Measurements from ENCODE around the gene LPP.
"Not testable (repeated sequence)": the region's sequence is repeated elsewhere in the genome, so short reads cannot be mapped to it uniquely, and the experiment has no call there.

The LPP gene

DNA sequence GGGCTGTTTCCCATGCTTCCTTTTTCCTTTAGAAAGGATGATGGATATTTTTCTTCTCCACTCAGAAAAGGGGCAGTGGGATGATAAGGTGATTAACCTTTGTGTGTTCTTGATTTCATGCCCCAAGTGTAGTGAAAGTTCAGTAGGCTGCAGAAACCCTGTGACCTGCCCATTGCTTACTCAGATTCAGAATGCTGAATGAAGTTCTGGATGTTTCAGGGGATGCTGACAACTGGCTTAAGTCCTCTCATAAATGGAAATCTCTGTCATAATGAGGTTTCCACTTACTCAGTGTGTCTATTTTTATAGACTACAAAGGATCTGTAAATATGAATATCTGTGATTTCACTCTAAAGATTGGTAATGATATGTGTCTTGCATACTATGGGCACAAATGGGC, 546.5 kb downstream of the LPP start:
- no peak for DNase-seq

DNA sequence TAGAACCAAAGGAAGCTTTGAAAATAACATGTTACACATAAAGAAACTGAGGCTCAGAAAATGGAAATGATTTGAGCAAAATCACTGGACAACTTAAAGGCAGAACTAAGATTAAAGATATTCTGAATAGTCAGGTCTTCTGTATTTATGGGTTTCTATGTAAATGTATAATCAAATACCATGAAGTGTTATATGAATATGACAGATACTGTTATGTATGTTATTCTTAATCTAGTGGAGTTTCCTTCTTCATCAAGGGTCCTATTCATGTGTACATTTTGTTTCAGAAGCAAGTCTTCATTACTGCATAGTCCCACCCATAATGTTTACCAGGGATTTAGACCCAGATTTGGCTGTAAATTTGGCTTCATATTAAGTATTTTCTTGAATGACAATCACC, 547.0 kb downstream of the LPP start:
- DNase-seq = no peak

DNA sequence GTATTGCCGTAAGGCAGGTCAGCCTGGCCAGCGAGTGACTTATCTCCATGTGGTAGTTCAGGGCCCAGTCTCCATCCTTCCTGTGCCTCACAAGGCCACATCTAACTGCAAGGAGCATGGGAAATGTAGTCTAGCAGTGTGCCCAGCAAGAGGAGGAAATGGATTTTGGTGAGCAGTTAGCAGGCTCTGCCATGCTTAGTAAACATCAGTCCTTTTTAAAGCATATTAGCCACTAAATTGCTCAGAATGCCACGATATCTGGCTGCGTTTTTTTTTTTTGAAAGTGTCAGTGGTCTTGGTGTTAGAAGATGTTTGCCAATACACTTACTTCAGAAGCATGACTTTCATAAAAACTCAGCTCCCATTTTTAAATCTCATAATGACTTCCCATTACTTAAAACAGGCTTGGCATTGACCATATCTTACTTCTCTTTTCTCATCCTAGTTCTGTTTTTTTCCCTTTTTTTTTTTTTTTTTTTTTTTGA, 547.6 kb downstream of the LPP start:
- DNase-seq = no peak

- DNase-seq = not testable (repeated sequence)
Observed at GRCh38 chr3:188702028-188702427, 548.1 kb downstream of the LPP start.

DNA sequence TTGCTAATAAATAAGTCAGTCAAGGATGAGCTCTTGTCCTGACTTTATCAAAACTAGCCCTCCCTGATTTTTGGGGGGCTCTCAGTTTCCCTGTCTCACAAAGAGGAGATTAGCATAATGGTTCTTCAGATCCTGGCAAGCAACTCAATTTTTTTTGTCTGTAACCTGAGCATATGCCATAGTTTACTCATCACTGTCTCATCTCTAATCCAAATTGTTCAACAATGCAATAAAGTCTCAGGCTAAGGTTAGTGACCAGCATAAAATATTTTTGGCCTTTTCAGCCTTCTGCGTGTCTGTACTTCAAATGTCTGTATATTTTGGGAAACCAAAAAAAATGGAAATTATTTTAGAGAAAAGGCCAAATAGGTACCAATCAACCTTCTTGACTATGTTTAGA, 552.2 kb downstream of the LPP start:
- no peak for DNase-seq

DNA sequence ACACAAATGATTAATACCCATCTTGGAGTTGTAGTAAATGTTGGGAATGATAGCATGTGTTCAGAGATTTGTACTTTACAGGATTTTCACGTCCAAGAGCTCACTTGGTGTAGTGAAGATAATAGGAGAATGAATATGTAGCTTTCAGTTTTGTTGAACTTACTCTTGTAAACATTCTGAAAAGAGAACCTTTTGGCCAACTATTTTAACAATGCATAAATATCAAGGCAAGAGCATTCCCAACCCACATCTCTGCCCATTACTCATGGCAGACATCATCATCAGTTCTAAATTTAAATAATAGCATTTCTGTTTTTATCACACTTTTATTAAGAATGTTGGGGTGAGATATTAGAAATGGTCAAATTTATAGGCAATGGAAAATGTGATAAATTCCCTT, 552.6 kb downstream of the LPP start:
- DNase-seq = no peak

DNA sequence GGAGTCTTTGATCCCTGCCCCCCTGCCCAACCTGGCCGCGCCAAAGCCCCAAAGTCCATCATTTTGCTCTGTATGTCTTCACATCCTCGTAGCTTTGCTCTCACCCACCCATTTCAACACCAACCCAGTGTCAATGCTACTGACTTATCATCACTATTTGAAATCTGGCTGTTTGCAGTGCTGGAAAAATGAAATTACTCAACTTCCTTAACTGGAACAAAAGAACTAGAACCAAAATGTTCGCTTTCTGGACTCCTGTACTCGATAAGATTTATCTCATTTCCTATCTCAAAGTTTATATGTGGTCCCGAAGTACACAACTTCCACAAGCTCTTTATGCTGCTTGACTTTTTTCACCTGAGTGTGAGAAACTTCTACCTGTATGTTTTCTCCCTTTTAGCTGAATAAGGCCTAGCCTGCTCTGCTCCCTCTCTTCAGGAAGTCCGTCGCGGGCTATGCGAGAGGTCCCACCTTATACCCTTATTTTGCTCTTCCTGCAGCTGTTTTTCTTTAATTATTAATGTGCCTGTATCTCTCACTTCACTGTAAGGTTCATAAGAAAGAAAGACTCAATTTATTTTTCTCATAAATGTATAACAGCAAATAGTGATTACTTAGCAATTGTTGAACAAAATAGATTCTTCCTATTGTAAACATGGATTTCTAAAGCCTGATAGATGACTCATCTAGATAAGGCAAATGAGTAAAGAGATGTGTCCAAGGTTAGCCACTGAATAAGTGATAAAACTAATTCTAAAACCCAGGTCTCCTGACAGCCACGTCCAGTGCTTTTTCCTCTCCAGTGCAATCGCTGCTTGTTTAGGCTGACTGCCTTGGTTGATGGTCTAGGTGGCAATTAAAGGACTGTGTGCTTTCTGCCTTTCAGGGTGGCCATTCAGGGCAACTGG, 553.7 kb downstream of the LPP start:
- DNase-seq = no peak

DNA sequence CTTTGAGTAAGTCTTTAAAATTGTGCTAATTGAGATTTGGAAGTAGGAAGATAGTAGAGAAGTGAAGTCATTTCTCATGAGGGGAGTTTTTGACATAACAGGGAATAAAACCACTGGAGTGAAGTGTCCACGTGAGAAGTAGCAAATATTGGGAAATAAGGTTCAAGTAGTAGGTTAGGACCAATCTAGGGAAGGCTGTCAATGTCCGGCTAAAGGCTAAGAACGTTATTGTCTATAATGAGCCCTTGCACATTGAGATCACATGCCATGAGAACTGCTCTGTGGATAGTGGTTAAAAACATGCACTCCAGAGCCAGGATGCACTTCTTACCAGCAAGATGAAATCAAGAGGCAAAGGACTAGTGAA, 557.9 kb downstream of the LPP start:
- no peak for DNase-seq

DNA sequence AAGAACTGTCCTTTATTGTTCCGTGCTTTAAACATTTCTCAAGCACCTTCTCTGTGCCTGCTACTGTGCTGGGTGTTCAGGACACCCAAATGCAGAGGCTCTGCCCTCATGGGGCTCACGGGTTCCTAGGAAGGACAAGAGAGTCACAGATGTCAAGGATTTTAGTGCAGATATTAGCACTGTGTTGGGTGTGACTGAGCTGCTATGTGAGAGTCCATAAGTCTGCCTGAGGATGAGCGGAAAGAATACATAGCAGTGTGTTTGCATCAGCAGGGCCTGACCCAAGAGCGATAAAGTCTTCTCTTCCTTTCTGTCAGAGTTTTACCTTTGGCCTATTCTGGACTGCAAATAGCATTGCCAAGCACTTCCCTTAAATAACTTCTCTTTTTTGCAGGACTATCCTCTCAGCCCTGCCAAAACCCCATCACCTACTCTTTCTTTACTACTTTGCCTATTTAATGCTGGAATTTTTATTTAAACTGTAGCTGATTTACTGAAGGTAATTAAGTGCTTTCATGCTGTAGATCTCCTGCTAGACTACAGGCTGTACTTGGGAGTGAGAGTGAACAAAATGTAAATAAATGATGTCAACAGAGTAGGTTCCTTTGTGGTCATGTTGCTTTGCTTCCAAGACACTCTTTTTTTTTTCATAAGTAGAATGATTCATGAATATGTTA, 558.4 kb downstream of the LPP start:
- DNase-seq = no peak

DNA sequence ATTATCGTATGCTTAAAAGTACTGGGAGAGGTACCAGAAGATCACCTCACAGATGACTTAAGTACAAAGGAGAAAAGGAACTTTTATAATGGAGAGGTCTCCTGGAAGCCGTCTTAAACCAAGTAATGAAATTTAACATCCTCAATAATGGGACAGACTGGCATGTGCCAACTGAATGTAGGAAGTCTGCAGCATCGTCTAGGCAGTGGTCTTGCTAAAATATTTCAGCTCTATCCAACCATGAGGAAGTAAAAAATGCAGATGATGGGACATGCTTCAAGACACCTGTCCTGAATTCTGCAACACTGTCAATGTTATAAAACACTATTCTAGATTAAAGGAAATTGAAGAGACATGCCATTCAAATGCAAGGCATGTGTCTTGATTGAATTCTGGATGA, 559.0 kb downstream of the LPP start:
- DNase-seq = no peak

DNA sequence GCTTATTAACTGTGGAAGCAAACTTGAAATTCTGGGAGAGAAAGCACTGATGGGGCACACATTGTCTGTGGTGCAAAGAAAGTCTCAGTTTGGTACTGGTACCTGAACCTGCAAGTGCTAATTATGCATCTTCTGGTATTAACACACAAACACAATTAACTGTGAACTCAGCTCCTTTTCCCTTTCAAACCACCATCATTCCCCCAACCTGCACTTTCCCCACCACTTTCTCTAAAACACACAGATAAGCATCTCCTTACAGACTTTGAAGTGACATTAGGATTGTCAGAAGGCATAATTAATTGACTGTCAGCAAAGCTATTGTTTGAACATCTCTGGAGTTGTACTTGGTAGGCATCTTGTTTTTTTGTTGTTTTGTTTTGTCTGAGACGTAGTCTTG, 565.6 kb downstream of the LPP start:
- no peak for DNase-seq

DNA sequence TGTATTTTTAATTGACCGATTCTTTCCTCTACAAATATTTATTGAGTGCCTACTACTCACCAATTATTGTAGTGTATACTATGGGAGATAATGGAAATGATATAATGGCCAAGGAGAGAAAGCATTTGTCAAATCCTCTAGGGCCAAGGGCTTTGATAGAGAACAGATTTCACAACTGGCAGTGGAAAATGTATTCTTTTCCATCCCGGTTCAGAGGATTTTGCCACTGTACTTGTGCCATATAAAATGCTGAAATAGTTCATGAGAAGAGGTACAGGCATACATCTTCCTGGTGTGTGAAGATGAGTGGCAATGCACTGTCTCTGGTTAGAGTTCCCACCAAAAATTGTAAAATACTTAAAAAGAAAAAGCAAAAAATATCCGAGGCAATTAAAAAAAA, 566.3 kb downstream of the LPP start:
- no peak for DNase-seq

- DNase-seq = no peak
Observed at GRCh38 chr3:188720636-188721035, 566.7 kb downstream of the LPP start.

- no peak for DNase-seq
Observed at GRCh38 chr3:188721312-188721711, 567.4 kb downstream of the LPP start.

DNA sequence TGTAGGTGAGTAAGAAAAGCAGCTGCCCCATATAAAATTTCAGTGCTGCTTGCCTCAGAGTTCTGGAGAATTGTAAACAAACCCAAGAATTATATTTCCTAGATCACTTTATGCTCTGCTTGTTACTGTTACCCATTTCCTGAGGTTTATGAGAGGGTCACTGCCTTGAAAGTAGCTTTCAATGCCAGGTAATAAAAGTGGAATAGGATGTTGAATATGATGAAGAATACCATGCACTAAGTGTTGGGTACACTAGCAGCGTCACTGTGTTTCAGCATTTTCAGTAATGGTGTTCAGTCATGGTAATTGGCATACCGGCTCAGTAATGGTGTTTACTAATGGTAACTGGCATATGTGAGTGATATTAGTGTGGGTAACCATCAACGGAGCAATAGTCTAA, 568.0 kb downstream of the LPP start:
- DNase-seq = no peak

GRCh38 chr3:188722963-188723362, 569.0 kb downstream of the LPP start:
- no peak for DNase-seq

DNA sequence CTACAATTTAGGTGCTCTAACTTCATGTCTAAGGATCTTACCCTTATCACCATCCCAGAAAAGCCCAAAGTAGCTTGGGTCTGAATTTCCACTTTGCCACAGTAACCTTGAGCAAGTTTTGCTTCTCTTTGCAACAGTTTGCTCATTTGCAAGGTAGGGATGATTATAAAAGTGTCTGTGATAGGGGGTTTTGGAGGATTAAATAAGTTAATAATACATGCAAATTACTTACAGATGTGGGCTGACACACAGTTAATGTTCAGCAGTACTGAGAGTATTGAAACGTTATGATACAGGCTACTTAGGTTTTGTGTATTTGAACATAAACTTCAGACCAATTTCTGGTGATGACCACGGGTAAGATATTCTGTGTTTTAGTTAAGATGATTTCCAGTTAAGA, 573.1 kb downstream of the LPP start:
- DNase-seq = no peak

GRCh38 chr3:188728371-188728896, 574.5 kb downstream of the LPP start:
- DNase-seq = no peak

- DNase-seq = no peak
Observed at GRCh38 chr3:188729422-188729821, 575.5 kb downstream of the LPP start.

- no peak for DNase-seq
Observed at GRCh38 chr3:188734395-188734794, 580.4 kb downstream of the LPP start.

DNA sequence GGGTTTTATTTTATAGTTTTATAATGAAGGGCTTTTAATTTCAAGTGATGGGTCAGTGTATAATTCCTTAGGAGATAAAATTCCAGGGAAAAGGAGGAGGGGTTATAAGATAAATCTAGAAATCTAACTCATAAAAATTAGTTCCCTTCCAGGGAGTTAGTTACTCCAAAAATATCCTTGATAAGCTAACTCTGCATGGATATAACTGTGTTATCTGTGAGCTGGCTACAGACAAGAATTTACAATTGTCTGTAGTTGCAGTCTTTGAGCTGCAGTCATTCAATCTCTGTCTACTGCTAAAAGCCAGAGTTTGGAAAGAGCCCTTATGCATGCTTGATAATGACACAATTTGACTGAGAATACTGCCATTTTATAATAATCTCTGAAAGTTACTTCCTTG, 585.6 kb downstream of the LPP start:
- DNase-seq = no peak

GRCh38 chr3:188740010-188740409, 586.1 kb downstream of the LPP start:
- no peak for DNase-seq

DNA sequence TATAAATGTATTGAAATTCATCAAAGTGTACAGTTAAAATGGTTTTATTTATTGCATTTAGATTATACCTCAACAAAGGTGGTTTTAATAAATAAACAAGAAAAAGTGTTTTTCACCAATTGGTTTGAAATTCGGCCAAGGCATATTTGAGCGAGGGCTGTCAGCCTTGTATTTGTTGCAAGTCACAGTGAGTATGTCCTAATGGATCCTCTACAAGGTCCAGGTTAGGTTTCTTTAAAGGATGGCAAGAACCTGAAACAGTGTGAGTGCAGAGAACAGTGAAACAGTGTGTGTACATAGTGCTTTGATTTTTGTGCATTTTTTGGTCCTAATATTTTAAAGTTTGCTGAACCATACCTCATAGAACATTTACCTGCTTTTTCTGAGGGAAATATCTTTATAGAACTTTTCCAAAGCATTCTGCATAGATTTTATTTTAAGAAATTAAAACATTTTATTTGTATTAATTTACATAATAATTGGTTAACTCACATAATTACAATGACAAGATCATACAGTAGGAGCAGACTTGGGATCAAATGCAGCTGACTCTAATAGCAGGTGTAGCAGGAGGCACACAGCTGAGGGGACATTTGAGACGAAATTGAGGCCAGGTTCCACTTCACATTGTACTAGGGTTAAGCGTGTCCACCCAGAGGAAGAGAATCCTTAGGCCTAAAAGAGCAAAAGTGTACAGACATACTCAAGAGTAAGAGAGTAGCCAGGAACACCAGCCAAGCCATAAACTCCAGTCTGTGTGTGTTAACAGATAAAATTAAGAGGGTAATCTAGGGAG, 589.0 kb downstream of the LPP start:
- no peak for DNase-seq
